Measurements from ENCODE around the gene SCGN.

DNA sequence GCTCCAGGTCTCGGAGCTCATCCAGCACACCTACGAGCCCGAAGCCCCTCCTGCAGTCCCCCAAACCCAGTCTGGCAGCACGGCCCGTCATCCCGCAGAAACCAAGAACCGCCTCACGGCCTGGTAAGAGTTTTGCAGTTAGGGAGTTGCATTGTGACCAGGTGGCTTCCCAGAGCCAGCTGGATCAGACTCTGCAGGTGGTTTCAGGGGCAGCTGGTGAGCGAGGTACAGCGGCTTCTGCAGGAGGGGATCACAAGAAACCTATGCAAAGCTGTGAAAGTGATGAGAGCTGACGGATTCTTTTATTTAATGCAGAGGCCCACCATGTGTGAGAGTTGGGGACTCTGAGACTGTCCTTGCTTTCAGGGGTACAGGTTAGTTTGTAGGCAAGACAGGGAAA lies 45.9 kb upstream of the SCGN start:
- TF ChIP-seq POLR2AphosphoS5 (IDR thresholded peaks at IDR 0.05; ENCODE audit: low read depth, low read length): no peak
- TF ChIP-seq TAF1 (IDR thresholded peaks at IDR 0.05; ENCODE audit: borderline replicate concordance, low read depth, low read length): no peak

Measured in GM12892 (cell line).